Esophagus (tissue), 2 donors: ENCODE results near the gene ISY1. TPM values are rescaled to one million over a fixed set of nuclear protein-coding genes. Genes with fewer than 3 reads are reported as not detected.

Experiments used
- H3K27ac ChIP-seq, 2 donors: one replicate each; pipeline ENCODE4 v1.5.1; 2013; ENCODE audit warnings: low read depth in 2 of 2, mild to moderate bottlenecking in 2 of 2, inconsistent platforms in 1 of 2, low read length in 1 of 2, moderate library complexity in 1 of 2
- H3K27me3 ChIP-seq, 2 donors: one replicate each; pipeline ENCODE4 v1.6.1; 2013; ENCODE audit warnings: low read length in 2 of 2, control low read depth in 1 of 2, mild to moderate bottlenecking in 1 of 2; ENCODE audit not compliant: insufficient read depth in 2 of 2, control insufficient read depth in 1 of 2
- H3K36me3 ChIP-seq, 2 donors: one replicate each; pipeline ENCODE4 v1.6.1; 2013; ENCODE audit warnings: low read length in 1 of 2; ENCODE audit not compliant: control insufficient read depth in 2 of 2, insufficient read depth in 2 of 2
- H3K4me1 ChIP-seq, 2 donors: one replicate each; pipeline ENCODE4 v1.6.1; 2013; ENCODE audit warnings: low read length in 1 of 2; ENCODE audit not compliant: control insufficient read depth in 2 of 2, insufficient read depth in 2 of 2
- H3K4me3 ChIP-seq, 2 donors: one replicate each; pipeline ENCODE4 v1.5.1; 2013; ENCODE audit warnings: low read length in 2 of 2, mild to moderate bottlenecking in 2 of 2, low read depth in 1 of 2, moderate library complexity in 1 of 2
- H3K9me3 ChIP-seq, 2 donors: one replicate each; pipeline ENCODE4 v1.6.1; 2013; ENCODE audit warnings: mild to moderate bottlenecking in 2 of 2, low read depth in 1 of 2, low read length in 1 of 2, moderate library complexity in 1 of 2; ENCODE audit not compliant: control insufficient read depth in 2 of 2, insufficient read depth in 1 of 2
- WGBS, 2 donors: extraction: QIAGEN DNeasy Blood & Tissue Kit; methylation state at CpG; one replicate each; pipeline ENCODE4 v1.1.7; 2013; 5-methylcytosine and 5-hydroxymethylcytosine counted together
- polyA plus RNA-seq, 2 donors: library from polyadenylated mRNA; stranded (reverse); fragments of 200-250 nt; gene quantifications; one replicate each; pipeline ENCODE4 v1.2.3, GENCODE V29; 2013
- donor health status: healthy with polysubstance abuse.
- donor health status: Bipolar disorder and iron deficiency.

The ISY1 gene
- polyA plus RNA-seq, 2 donors: 14.9 to 22.1 TPM

DNA sequence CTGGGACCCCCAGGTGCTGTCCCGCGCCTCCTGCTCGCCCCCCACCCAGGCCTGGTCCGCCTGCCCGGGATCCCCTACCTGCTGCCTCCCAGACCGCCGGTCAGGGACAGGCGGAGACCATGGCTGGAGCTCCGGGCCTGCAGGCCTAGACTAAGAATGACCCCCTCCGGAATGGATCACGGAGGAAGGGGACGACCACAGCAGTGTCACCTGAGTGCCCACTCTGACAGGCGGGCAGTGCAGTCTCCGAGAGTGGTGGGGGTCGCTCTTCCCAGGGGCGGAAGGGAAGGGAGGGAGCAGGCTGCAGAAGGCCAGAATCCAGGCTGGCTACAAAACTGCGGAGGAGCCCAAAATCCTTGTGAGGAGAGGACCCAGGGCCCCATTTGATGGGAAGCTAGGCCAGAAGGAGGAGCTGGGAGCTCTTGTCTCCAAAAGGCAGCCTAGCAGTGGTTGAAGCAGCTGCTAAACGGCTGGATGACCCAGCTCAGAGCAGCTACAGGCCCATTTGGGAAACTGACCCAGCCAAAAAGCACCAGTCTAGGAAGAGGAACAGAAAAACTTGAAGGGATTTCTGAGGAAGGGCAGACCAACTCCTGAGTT lies 38.4 kb downstream of the ISY1 start:
- Histone ChIP-seq H3K9me3 (no peaks in the 10 kb centered on the region), H3K27me3 (no peaks in the 10 kb centered on the region), H3K36me3 (peaks cover 0 to 5% of the 10 kb centered on the region in 2 donors), H3K4me3 (peak overlapping the region; percentile 65 to 67), H3K4me1 (peaks cover 7 to 9% of the 10 kb centered on the region in 2 donors), H3K27ac (peak overlapping the region; percentile 91 to 92)
- 46 to 53% methylated on average over 16 to 18 of the region's 18 CpGs for WGBS, 2 donors

DNA sequence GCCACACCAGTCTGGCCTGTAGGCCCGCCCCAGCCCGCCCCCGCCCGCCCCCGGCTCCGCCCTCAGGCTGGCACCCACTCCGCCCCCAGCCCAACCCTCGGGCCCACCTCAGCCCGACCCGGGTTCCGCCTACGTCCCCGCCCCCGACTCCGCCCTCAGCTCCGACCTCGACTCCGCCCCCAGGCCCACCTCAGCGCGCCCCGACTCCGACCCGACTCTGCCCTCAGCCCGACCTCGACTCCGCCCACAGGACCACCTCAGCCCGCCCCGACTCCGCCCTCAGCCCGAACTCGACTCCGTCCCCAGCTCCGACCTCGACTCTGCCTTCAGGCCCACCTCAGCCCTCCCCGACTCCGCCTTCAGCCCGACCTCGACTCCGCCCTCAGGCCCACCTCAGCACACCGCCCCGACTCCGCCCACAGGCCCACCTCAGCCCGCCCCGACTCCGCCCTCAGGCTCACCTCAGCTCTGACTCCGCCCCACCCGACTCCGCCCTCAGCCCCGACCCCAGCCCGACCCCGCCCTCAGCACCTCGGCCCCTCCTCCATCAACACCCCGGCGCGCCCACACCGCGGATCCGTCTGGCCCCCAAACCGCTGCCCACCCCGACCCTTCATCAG lies 39.0 kb downstream of the ISY1 start, which contains the start of gene RAB43:
Gene RAB43 (minus strand): TSS at position 13 of the 620 bp plus-strand sequence. CDS start 315 bp downstream, outside the sequence.
- Histone ChIP-seq H3K4me3 (peak within 1 kb of the TSS; percentile 67 to 75), H3K27me3 (no peaks in the 10 kb centered on the region), H3K27ac (peak within 1 kb of the TSS; percentile 91 to 92), H3K9me3 (no peaks in the 10 kb centered on the region), H3K36me3 (peaks cover 0 to 2% of the 10 kb centered on the region in 2 donors), H3K4me1 (peaks cover 7 to 9% of the 10 kb centered on the region in 2 donors)
- WGBS, 2 donors: 3 to 4% methylated on average over 38 to 58 of the region's 60 CpGs

DNA sequence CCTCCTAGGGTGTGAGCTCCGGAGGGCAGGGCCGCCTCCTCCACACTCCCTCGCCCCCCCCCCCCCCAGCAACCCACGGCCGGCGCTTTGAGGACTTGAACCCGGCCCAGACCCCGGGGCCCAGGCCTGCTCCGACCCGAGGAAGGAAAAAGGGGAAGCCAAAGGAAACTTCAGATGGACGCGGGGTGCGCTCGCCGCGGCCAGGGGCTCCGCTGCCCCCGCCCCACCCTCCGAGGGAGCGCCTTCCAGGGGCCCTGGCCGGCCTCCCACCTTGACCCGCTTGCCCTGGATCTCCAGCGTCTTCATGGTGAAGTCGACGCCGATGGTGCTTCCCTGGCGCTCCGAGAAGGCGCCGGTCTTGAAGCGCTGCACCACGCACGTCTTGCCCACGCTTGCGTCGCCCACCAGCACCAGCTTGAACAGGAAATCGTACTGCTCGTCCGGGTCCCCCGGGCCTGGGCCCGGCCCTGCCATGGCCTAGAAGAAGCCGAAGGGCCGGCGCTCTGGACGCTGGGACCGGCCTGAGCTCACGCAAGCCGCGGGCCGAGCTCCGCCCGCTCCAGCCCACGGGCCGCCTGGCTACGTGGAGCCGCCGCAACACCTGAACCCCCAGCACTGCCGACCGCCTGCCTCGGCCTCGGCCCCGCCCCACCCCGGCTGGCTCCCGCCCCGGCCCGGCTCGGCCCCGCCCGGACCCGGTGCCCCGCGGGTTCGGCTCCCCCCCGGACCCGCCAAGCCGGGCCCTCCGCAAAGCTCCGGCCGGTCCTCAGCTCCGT lies 39.7 kb downstream of the ISY1 start:
- Histone ChIP-seq H3K4me3 (peak overlapping the region; percentile 67 to 75), H3K4me1 (peaks cover 7 to 9% of the 10 kb centered on the region in 2 donors), H3K36me3 (no peaks in the 10 kb centered on the region), H3K27me3 (no peaks in the 10 kb centered on the region), H3K9me3 (no peaks in the 10 kb centered on the region), H3K27ac (peak overlapping the region; percentile 91 to 92)
- 1 to 2% methylated on average over 43 to 80 of the region's 80 CpGs for WGBS, 2 donors

DNA sequence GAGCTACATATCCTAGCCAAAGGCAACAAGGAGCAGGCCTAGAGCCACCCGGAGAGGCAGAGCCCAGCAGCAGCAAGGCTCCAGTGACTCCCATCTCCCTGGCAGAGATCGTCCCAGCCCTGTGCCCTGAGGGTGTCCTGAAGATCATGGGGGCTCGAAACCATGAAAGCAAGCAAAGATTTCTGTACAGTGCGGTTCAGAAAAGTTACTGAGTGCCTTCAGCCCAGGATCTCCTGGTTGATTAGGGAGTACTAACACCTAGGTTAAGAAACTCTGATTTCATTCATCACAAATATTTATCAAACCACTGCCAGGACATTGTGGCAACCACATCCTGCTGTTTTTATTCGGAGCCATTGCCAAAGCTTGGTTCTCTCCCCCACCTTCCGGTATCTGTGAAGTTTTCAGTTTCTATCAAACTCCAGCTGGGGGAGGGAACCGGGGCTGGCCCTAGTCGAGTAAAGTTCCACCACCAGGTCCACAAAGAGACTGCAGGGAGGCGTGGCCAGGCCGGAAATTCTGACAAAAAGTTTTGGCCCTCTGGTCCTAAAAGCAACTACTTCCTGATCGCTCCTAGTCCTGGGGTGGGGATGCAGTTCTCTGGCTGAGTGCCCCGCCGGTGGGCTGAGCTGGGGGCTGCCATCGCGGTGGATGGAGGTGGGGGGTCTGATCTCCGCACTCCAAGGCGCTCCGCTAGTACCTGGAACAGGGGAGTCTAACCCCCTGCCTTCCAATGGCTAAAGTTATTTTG lies 40.4 kb downstream of the ISY1 start:
- 1% methylated on average over 18 of the region's 18 CpGs for WGBS, 2 donors
- H3K4me3 ChIP-seq: peak overlapping the region; percentile 67 to 75
- H3K36me3 ChIP-seq: no peaks in the 10 kb centered on the region
- H3K9me3 ChIP-seq: no peaks in the 10 kb centered on the region
- peaks cover 7 to 9% of the 10 kb centered on the region in 2 donors for H3K4me1 ChIP-seq
- H3K27ac ChIP-seq: peak overlapping the region; percentile 91 to 92
- no peaks in the 10 kb centered on the region for H3K27me3 ChIP-seq

DNA sequence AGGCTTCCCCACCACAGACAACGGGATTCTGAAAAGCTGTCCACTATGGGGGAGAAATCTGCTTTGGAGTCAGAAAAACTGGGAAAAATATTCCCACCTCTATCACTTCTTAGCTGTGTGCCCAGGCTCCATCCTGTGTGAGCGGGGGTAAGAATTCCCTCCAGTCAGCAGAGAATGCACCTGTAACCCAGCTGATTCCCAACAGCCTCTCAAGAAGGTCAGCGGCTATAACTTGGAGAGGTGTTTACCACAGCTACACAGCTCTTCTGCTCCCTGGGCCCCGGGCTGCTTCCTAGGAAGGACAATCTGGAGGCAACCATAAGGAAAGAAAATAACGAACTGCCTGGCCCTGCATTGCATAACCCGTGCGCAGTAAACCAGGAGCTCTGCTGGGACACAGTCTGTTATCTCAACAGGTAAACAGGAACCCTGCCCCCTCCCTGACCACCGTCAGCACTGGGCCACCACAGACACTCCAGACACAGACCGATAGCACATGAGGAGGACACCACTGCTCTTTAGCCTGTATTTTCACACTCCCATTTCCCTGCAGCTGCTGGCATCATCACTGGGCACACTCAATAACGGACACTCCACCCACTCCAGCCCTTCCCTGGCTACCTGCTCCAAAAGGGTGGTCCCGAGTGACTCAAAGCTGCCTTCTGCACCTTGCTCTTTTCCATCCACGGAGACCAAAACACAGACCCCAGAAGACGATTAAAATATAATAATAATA lies 41.3 kb downstream of the ISY1 start:
- WGBS, 2 donors: 22 to 26% methylated on average over 13 of the region's 13 CpGs
- Histone ChIP-seq H3K36me3 (no peaks in the 10 kb centered on the region), H3K27me3 (no peaks in the 10 kb centered on the region), H3K4me1 (peaks cover 7 to 9% of the 10 kb centered on the region in 2 donors), H3K9me3 (no peaks in the 10 kb centered on the region), H3K27ac (peak overlapping the region in 1 of 2 donors; percentile 65), H3K4me3 (peak overlapping the region; percentile 9 to 67)

DNA sequence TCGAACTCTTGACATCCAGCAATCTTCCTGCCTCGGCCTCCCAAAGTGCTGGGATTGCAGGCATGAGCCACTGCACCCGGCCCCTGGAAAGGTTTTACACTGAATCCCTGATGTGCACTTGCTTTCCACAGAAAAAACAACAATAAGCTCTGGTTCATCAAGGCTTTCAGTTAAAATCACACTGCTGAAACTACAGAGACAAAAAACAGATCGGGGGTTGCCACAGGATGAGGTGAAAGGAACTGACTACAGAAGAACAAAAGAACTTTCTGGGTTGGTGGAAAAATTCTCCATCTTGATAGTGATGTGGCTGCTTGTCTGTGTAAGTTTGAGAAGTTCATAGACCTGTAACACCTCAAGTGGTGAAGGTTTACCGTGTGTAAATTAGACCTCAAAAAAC lies 42.1 kb downstream of the ISY1 start:
- Histone ChIP-seq H3K36me3 (no peaks in the 10 kb centered on the region), H3K9me3 (no peaks in the 10 kb centered on the region), H3K4me1 (peaks cover 7 to 9% of the 10 kb centered on the region in 2 donors), H3K27ac (peak overlapping the region in 1 of 2 donors; percentile 47), H3K4me3 (peak overlapping the region in 1 of 2 donors; percentile 67), H3K27me3 (no peaks in the 10 kb centered on the region)
- 73% methylated on average over 5 of the region's 5 CpGs for WGBS, 2 donors

DNA sequence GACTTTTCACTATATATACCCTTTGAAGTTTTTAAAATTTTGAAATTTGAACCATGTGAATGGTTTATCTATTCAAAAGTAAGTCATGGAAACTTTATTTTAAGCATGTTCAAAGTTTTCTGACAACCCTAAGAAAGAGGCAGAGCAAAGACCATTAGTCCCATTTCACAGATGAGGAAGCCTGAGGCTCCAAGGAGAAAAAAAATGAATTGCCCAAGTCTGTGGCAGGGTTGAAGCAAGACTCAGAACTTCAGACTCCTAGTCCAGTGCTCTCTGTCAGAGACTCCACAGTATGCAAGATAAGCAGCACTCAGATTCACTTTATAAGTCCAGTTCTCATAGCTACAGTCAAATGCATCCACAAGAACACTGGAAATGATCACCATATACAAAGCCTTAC lies 43.7 kb downstream of the ISY1 start:
- no peaks in the 10 kb centered on the region for H3K27me3 ChIP-seq
- peaks cover 0 to 2% of the 10 kb centered on the region in 2 donors for H3K36me3 ChIP-seq
- H3K9me3 ChIP-seq: no peaks in the 10 kb centered on the region
- H3K4me3 ChIP-seq: no peak overlapping the region
- H3K27ac ChIP-seq: no peak overlapping the region
- H3K4me1 ChIP-seq: peaks cover 7 to 9% of the 10 kb centered on the region in 2 donors

DNA sequence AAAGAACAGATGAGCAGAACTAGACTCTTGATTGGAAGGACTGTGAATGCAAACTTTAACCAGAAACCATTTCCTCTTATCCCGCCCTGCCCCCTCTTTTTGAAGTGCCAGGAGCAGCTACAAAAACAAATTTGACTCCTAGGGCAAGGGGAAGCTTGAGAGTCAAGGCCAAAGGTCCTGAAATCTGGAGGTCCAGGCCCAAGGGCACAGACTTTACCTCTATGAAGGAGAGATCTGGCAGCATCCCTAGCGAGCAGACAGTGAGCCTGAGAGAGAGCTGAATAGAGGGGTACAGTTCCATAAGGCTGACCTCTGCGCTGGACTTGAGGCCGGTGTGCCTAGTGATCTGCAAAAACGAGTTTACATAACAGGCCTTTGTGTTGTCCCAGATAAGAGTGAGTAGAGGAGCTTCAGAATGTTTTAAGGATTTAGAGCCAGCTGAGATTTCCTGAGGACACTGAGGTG lies 44.3 kb downstream of the ISY1 start:
- 59 to 62% methylated on average over 5 of the region's 5 CpGs for WGBS, 2 donors
- Histone ChIP-seq H3K27me3 (no peaks in the 10 kb centered on the region), H3K36me3 (peaks cover 0 to 2% of the 10 kb centered on the region in 2 donors), H3K9me3 (no peaks in the 10 kb centered on the region), H3K4me3 (no peak overlapping the region), H3K4me1 (peaks cover 7 to 9% of the 10 kb centered on the region in 2 donors), H3K27ac (no peak overlapping the region)
